HG03342 (cell line): ENCODE data around the gene AHNAK2.
"Not testable (repeated sequence)": the region's sequence is repeated elsewhere in the genome, so short reads cannot be mapped to it uniquely, and the experiment has no call there.

Experiments used
- ATAC-seq: cut with Tn5 transposase; IDR thresholded peaks from one replicate; pipeline ENCODE4 v1.9.1; 2021; ENCODE audit warnings: mild to moderate bottlenecking, moderate library complexity; ENCODE audit not compliant: unreplicated experiment

Gene AHNAK2

DNA sequence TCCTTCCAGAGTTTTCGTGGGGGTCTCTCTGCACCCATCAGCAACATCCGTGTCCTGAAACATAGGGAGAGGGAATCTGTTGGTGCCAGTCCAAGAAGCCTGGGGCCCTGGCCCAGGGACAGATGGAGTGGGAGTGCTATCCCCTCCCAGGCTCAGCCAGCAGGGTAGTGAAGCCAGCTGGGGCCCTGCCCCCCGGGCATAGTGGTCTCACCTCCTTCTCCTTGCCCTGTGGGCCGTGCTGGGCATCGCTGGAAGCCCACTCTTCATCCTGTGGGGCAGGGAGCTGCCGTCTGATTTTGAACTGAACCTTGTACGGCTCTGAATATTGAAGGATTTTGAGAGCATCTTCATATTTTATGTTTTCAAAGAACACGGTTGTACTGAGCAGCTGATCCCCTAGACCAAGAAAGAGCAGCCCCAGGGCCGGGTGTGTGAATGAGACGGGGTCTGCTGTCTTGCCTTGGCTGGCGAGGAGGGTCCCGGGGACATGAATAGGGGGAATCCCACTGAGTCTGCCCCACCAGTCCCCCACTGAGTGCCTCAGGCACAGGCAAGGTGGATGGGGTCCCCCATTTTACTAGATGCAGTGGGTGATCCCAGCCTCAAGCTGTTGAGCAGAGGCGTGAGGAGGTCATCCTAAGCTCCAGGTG is 23.3 kb downstream of the AHNAK2 start:
- ATAC-seq, result no peak

DNA sequence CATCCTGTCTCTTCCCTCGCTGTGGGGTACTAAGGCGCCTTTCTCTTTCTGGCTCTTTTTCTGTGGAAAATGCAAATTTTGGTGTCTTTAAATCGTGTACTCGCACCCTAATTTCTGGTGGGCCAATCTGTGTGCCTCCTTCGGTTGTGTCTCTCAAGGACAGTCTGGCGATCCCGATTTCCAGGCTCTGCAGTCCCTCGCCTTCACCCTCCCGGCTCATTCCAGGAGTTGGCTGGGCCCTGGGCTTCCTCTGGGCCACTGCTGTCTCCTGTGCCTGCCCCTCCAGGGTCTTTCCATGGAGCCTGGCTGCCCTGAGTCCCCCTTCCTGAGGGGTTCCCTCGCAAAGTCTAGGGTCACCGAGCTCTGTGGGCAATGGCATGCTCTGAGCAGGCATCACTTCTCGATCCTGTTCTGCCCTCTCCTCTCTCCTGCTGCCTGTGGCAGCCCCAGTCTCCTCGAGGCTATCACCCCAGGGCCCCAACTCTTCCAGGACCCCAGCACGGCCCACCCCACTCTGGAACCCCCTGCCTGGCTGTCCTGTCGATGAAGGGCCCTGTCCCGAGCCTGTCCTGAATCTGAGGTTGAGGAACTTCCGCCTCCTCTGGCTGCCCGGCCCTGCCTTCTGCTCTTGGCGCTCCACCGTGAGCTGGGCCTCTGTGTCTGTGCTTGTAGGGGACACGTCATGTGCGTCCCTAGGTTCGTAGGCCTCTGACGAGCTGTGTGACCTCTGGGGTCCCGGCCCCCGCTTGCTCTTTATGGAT is 24.1 kb downstream of the AHNAK2 start:
- no peak for ATAC-seq

DNA sequence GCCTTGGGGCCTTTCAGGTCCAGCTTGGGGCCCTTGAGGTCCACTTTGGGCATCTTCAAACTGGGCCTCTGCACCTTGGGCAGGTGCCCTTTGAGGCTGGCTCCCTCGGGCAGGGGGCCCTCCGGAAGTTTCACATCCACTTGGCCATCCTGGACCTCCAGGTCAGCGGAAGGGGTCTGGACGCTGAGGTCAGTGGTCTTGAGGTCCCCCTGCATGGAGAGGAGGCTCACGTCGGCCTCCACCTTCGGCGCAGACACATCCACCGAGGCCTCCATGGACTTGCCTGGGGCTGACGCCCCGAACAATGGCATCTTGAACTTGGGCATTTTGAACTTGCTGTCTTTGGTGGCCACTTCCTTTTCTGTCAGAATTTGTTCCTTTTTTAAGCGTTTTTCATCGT is 25.1 kb downstream of the AHNAK2 start:
- ATAC-seq, result no peak

GRCh38 chr14:104951863-104952657 is 26.1 kb downstream of the AHNAK2 start:
- not testable (repeated sequence) for ATAC-seq

- not testable (repeated sequence) for ATAC-seq
These were observed 27.5 kb downstream of the AHNAK2 start for GRCh38 chr14:104950701-104951100.

DNA sequence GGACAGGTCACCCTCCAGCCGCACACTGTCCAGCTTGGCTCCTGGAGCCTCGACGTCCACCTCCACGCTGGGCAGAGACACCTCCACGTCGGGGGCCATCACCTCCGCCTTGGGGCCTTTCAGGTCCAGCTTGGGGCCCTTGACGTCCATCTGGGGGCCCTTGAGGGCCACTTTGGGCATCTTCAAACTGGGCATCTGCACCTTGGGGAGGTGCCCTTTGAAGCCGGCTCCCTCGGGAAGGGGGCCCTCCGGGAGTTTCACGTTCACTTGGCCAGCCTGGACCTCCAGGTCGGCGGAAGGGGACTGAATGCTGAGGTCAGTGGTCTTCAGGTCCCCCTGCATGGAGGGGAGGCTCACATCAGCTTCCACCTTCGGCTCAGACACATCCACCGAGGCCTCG is 28.2 kb downstream of the AHNAK2 start:
- no peak for ATAC-seq

GRCh38 chr14:104949406-104949955 is 28.7 kb downstream of the AHNAK2 start:
- not testable (repeated sequence) for ATAC-seq

DNA sequence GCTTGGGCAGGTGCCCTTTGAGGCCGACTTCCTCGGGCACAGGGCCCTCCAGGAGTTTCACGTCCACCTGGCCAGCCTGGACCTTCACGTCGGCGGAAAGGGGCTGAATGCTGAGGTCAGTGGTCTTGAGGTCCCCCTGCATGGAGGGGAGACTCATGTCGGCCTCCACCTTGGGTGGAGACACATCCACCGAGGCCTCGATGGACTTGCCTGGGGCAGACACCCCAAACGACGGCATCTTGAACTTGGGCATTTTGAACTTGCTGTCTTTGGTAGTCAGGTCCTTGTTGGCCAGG is 29.5 kb downstream of the AHNAK2 start:
- no peak for ATAC-seq

GRCh38 chr14:104947881-104948735 is 30.1 kb downstream of the AHNAK2 start:
- not testable (repeated sequence) for ATAC-seq

DNA sequence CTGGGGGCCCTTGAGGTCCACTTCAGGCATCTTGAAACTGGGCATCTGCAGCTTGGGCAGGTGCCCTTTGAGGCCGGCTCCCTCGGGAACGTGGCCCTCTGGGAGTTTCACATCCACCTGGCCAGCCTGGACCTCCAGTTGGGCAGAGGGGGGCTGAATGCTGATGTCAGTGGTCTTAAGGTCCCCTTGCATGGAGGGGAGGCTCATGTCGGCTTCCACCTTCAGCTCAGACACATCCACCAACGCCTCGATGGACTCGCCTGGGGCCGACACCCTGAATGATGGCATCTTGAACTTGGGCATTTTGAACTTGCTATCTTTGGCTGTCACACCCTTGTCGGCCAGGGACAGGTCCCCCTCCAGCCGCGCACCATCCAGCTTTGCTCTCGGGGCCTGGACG is 31.0 kb downstream of the AHNAK2 start:
- not testable (repeated sequence) for ATAC-seq

- not testable (repeated sequence) for ATAC-seq
These were observed 31.9 kb downstream of the AHNAK2 start for GRCh38 chr14:104945986-104946965.

DNA sequence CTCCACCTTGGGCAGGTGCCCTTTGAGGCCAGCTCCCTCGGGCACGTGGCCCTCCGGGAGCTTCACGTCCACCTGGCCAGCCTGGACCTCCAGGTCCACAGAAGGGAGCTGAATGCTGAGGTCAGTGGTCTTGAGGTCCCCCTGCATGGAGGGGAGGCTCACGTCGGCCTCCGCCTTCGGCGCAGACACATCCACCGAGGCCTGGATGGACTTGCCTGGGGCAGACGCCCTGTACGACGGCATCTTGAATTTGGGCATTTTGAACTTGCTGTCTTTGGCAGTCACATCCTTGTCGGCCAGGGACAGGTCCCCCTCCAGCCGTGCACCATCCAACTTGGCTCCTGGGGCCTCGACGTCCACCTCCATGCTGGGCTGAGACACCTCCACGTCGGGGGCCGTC is 32.9 kb downstream of the AHNAK2 start:
- not testable (repeated sequence) for ATAC-seq

DNA sequence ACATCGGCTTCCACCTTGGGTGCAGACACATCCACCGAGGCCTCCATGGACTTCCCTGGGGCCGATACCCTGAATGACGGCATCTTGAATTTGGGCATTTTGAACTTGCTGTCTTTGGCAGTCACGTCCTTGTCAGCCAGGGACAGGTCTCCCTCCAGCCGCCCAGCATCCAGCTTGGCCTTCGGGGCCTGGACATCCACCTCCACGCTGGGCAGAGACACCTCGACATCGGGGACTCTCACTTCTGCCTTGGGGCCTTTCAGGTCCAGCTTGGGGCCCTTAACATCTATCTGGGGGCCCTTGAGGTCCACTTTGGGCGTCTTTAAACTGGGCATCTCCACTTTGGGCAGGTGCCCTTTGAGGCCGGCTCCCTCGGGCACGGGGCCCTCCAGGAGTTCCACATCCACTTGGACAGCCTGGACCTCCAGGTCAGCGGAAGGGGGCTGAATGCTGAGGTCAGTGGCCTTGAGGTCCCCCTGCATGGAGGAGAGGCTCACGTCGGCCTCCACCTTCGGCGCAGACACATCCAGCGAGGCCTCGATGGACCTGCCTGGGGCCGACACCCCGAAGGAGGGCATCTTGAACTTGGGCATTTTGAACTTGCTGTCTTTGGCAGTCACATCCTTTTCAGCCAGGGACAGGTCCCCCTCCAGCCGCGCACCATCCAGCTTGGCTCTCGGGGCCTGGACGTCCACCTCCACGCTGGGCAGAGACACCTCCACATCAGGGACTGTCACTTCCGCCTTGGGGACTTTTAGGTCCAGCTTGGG is 33.6 kb downstream of the AHNAK2 start:
- ATAC-seq, result not testable (repeated sequence)

- not testable (repeated sequence) for ATAC-seq
These were observed 34.2 kb downstream of the AHNAK2 start for GRCh38 chr14:104944016-104944308.

DNA sequence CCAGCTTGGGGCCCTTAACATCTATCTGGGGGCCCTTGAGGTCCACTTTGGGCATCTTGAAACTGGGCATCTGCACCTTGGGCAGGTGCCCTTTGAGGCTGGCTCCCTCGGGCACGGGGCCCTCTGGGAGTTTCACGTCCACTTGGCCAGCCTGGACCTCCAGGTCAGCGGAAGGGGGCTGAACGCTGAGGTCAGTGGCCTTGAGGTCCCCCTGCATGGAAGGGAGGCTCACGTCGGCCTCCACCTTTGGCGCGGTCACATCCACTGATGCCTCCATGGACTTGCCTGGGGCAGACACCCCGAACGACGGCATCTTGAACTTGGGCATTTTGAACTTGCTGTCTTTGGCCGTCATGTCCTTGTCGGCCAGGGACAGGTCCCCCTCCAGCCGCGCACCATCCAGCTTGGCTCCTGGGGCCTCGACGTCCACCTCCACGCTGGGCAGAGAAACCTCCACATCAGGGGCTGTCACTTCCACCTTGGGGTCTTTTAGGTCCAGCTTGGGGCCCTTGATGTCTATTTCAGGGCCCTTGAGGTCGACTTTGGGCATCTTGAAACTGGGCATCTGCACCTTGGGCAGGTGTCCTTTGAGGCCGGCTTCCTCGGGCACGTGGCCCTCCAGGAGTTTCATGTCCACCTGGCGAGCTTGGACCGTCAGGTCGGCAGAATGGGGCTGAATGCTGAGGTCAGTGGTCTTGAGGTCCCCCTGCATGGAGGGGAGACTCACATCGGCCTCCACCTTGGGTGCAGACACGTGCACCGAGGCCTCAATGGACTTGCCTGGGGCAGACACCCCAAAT is 34.8 kb downstream of the AHNAK2 start:
- ATAC-seq, result not testable (repeated sequence)

DNA sequence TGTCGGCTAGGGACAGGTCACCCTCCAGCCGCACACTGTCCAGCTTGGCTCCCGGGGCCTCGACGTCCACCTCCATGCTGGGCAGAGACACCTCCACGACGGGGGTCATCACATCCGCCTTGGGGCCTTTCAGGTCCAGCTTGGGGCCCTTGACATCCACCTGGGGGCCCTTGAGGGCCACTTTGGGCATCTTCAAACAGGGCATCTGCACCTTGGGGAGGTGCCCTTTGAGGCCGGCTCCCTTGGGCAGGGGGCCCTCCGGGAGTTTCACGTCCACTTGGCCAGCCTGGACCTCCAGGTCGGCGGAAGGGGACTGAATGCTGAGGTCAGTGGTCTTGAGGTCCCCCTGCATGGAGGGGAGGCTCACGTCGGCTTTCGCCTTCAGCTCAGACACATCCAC is 35.6 kb downstream of the AHNAK2 start:
- ATAC-seq, result no peak

GRCh38 chr14:104941508-104942365 is 36.4 kb downstream of the AHNAK2 start:
- no peak for ATAC-seq
